Body of pancreas (tissue), 4 donors: ENCODE results near the gene ODAD4. TPM values are rescaled to one million over a fixed set of nuclear protein-coding genes. Genes with fewer than 3 reads are reported as not detected.
A peak's percentile ranks its signal among the peaks of the same experiment; 100 is the strongest.

Experiments
- ATAC-seq: fragments of 150-250 bp; one replicate; pipeline ENCODE4 v1.9.1; 2016
- DNase-seq, 4 donors: peaks; one replicate each; pipeline ENCODE4 v3.0.0-alpha.2; 2019
- H3K27ac ChIP-seq, 4 donors: fragments of 200-600 bp; sonication (generic); 1 replicate in 3 of 4; 2 replicates in 1 of 4; pipeline versions ENCODE4 v1.5.1 to v1.6.1; 2016 to 2019; ENCODE audit warnings: mild to moderate bottlenecking in 1 of 4, mixed read lengths in 1 of 4, moderate library complexity in 1 of 4
- H3K27me3 ChIP-seq, 2 donors: fragments of 200-600 bp; sonication (generic); one replicate each; pipeline ENCODE4 v1.6.0; 2016; ENCODE audit warnings: mild to moderate bottlenecking in 1 of 2
- H3K36me3 ChIP-seq, 2 donors: fragments of 200-600 bp; sonication (generic); replicated peaks in 1 of 2; 2 replicates each; pipeline ENCODE4 v1.5.1; 2016; ENCODE audit warnings: low read depth in 2 of 2; ENCODE audit not compliant: insufficient read depth in 1 of 2
- H3K4me1 ChIP-seq: fragments of 200-600 bp; sonication (generic); one replicate; pipeline ENCODE4 v1.6.0; 2016
- H3K4me3 ChIP-seq, 2 donors: fragments of 200-600 bp; sonication (generic); 1 replicate in 1 of 2; 2 replicates in 1 of 2; pipeline ENCODE4 v1.5.1; 2016 to 2019
- H3K9me3 ChIP-seq, 3 donors: fragments of 200-600 bp; sonication (generic); 1 replicate in 2 of 3; 2 replicates in 1 of 3; pipeline ENCODE4 v1.5.1; 2016
- CTCF ChIP-seq, 7 experiments: fragments of 450-650 bp in 4 of 7; fragments of 200-600 bp in 3 of 7; sonication (generic) in 3 of 7; IDR thresholded peaks; one replicate each; pipeline ENCODE4 v1.5.1; 2016 to 2019; ENCODE audit warnings: antibody characterized with exemption in 7 of 7
- POLR2A ChIP-seq, 3 donors: fragments of 450-650 bp; IDR thresholded peaks; one replicate each; pipeline ENCODE4 v1.6.1; 2016; ENCODE audit warnings: antibody characterized with exemption in 3 of 3, mild to moderate bottlenecking in 2 of 3
- WGBS, 2 donors: methylation state at CpG; one replicate each; pipeline ENCODE4 v1.1.5; 2017; 5-methylcytosine and 5-hydroxymethylcytosine counted together
- intact Hi-C: fragments of 100-400 bp; cut with DNase I; formaldehyde crosslinking; loops from one replicate; pipeline ENCODE4 v1.15.1; 2023
- total RNA-seq, 2 donors: library from RNA; depleted of rRNA; stranded (reverse); fragments of >200 nt; gene quantifications; one replicate each; pipeline ENCODE4 v1.1.0, GENCODE V29; 2016

ODAD4 gene
- total RNA-seq, 2 donors from 2014 or later = 0.26 to 0.66 TPM

- H3K9me3 ChIP-seq = no peaks in the 10 kb centered on the region
- TF ChIP-seq POLR2A (IDR thresholded peaks at IDR 0.05) = peak; percentile 81 to 87 (median 81)
- no peak for TF ChIP-seq CTCF (IDR thresholded peaks at IDR 0.05)
- DNase-seq (peak; percentile 93 to 96 (median 94)), ATAC-seq (peak; percentile 86)
- WGBS, 2 donors = 0 to 1% methylated on average over 22 to 67 of the region's 71 CpGs
- no peaks in the 10 kb centered on the region for H3K27me3 ChIP-seq
- intact Hi-C loops = no loop called here
- H3K4me3 ChIP-seq = peak within 1 kb of the TSS; percentile 66 to 91
- H3K36me3 ChIP-seq = no peaks in the 10 kb centered on the region
- peak within 1 kb of the TSS; percentile 89 to 96 (median 94) for H3K27ac ChIP-seq
- peaks cover 73% of the 10 kb centered on the region for H3K4me1 ChIP-seq
These were observed 36.2 kb downstream of the ODAD4 start, which contains the start of gene CNP for GRCh38 chr17:41966463-41967140. CNP (plus strand) TSS chr17:41966795; CDS start chr17:41966885, 90 bp downstream.

GRCh38 chr17:41967141-41967920 lies 36.9 kb downstream of the ODAD4 start:
- Histone ChIP-seq H3K9me3 (no peaks in the 10 kb centered on the region), H3K27ac (peak overlapping the region; percentile 89 to 96 (median 94)), H3K4me1 (peaks cover 73% of the 10 kb centered on the region), H3K27me3 (no peaks in the 10 kb centered on the region), H3K4me3 (peak overlapping the region; percentile 66 to 91), H3K36me3 (no peaks in the 10 kb centered on the region)
- intact Hi-C loops = no loop called here
- no peak for ATAC-seq
- TF ChIP-seq POLR2A (IDR thresholded peaks at IDR 0.05) = no peak
- no peak for TF ChIP-seq CTCF (IDR thresholded peaks at IDR 0.05)
- DNase-seq = peak; percentile 42 to 51 (median 43)
- 5 to 13% methylated on average over 14 to 33 of the region's 39 CpGs for WGBS, 2 donors

- Histone ChIP-seq H3K27me3 (no peaks in the 10 kb centered on the region), H3K4me1 (peaks cover 73% of the 10 kb centered on the region)
- TF ChIP-seq CTCF (IDR thresholded peaks at IDR 0.05) (no peak), POLR2A (IDR thresholded peaks at IDR 0.05) (no peak)
These were observed 37.6 kb downstream of the ODAD4 start for GRCh38 chr17:41967921-41968578.

GRCh38 chr17:41968676-41969075 lies 38.3 kb downstream of the ODAD4 start:
- Histone ChIP-seq H3K9me3 (no peaks in the 10 kb centered on the region), H3K27ac (peak overlapping the region in 2 of 4 donors; percentile 91 to 96), H3K36me3 (no peaks in the 10 kb centered on the region), H3K27me3 (no peaks in the 10 kb centered on the region), H3K4me1 (peaks cover 77% of the 10 kb centered on the region), H3K4me3 (no peak overlapping the region)
- 91 to 94% methylated on average over 10 of the region's 10 CpGs for WGBS, 2 donors
- intact Hi-C loops = no loop called here
- TF ChIP-seq POLR2A (IDR thresholded peaks at IDR 0.05) (no peak), CTCF (IDR thresholded peaks at IDR 0.05) (no peak)
- no peak for ATAC-seq
- DNase-seq = no peak

More at GRCh38 chr17:41967921-41968578, 37.6 kb downstream of the ODAD4 start:
- 70 to 71% methylated on average over 9 to 34 of the region's 37 CpGs for WGBS, 2 donors
- ATAC-seq (no peak), DNase-seq (no peak)
- H3K4me3 ChIP-seq = no peak overlapping the region
- H3K27ac ChIP-seq = peak overlapping the region; percentile 89 to 96 (median 94)
- intact Hi-C loops = no loop called here
- H3K9me3 ChIP-seq = no peaks in the 10 kb centered on the region
- H3K36me3 ChIP-seq = no peaks in the 10 kb centered on the region
